GM19463 (cell line): ENCODE data around the gene PRAMEF20.

Experiments
- ATAC-seq: cut with Tn5 transposase; IDR thresholded peaks from one replicate; pipeline ENCODE4 v1.9.1; 2021; ENCODE audit warnings: mild to moderate bottlenecking, moderate library complexity; ENCODE audit not compliant: unreplicated experiment

The PRAMEF20 gene

GRCh38 chr1:13461977-13462376 is 51.7 kb downstream of the PRAMEF20 start:
- no peak for ATAC-seq

GRCh38 chr1:13462682-13463081 is 52.4 kb downstream of the PRAMEF20 start:
- ATAC-seq: no peak

GRCh38 chr1:13465515-13465914 is 55.3 kb downstream of the PRAMEF20 start:
- ATAC-seq: no peak

- ATAC-seq: no peak
Observed at GRCh38 chr1:13469343-13469742, 59.1 kb downstream of the PRAMEF20 start.
